Neural crest cell (in vitro differentiated cells): ENCODE measurements around the gene NFAM1. TPM values are rescaled to one million over a fixed set of nuclear protein-coding genes. Genes with fewer than 3 reads are reported as not detected.

Experiments
- DNase-seq: peaks from one replicate; pipeline ENCODE4 v3.0.0; 2021; ENCODE audit warnings: low read depth, mixed read lengths, low spot score
- H3K27ac Mint-ChIP-seq: one replicate; pipeline ENCODE4 v1.8.0; 2021; ENCODE audit warnings: mild to moderate bottlenecking, mixed read lengths; ENCODE audit not compliant: unreplicated experiment
- H3K27me3 Mint-ChIP-seq: 2 replicates; pipeline ENCODE4 v1.8.0; 2021; ENCODE audit warnings: low read depth, mild to moderate bottlenecking, mixed read lengths
- H3K36me3 Mint-ChIP-seq: 2 replicates; pipeline ENCODE4 v1.8.0; 2021; ENCODE audit warnings: low read depth, mild to moderate bottlenecking, mixed read lengths
- H3K4me1 Mint-ChIP-seq: 2 replicates; pipeline ENCODE4 v1.8.0; 2021; ENCODE audit warnings: mixed read lengths
- H3K4me3 Mint-ChIP-seq: one replicate; pipeline ENCODE4 v1.8.0; 2021; ENCODE audit warnings: mild to moderate bottlenecking, mixed read lengths
- H3K9me3 Mint-ChIP-seq: 2 replicates; pipeline ENCODE4 v1.8.0; 2021; ENCODE audit warnings: mixed read lengths
- CTCF ChIP-seq: fragments of 200-600 bp; sonication (generic); conservative IDR thresholded peaks from 2 replicates; pipeline ENCODE4 v1.5.0; 2021; ENCODE audit warnings: antibody characterized with exemption, mild to moderate bottlenecking
- total RNA-seq: library from RNA; stranded (reverse); gene quantifications from 2 replicates; pipeline ENCODE4 v1.2.1, GENCODE V29; 2021

The NFAM1 gene
- total RNA-seq, 1 donor from 2014 or later = 0.07 TPM

GRCh38 chr22:42360348-42360747, 71.9 kb downstream of the NFAM1 start:
- H3K9me3 Mint-ChIP-seq = no peaks in the 10 kb centered on the region
- H3K36me3 Mint-ChIP-seq = no peaks in the 10 kb centered on the region
- H3K4me3 Mint-ChIP-seq = no peak overlapping the region
- no peak for DNase-seq
- no peak for TF ChIP-seq CTCF
- peaks cover 3% of the 10 kb centered on the region for H3K27me3 Mint-ChIP-seq
- no peak overlapping the region for H3K27ac Mint-ChIP-seq
- peaks cover 16% of the 10 kb centered on the region for H3K4me1 Mint-ChIP-seq

DNA sequence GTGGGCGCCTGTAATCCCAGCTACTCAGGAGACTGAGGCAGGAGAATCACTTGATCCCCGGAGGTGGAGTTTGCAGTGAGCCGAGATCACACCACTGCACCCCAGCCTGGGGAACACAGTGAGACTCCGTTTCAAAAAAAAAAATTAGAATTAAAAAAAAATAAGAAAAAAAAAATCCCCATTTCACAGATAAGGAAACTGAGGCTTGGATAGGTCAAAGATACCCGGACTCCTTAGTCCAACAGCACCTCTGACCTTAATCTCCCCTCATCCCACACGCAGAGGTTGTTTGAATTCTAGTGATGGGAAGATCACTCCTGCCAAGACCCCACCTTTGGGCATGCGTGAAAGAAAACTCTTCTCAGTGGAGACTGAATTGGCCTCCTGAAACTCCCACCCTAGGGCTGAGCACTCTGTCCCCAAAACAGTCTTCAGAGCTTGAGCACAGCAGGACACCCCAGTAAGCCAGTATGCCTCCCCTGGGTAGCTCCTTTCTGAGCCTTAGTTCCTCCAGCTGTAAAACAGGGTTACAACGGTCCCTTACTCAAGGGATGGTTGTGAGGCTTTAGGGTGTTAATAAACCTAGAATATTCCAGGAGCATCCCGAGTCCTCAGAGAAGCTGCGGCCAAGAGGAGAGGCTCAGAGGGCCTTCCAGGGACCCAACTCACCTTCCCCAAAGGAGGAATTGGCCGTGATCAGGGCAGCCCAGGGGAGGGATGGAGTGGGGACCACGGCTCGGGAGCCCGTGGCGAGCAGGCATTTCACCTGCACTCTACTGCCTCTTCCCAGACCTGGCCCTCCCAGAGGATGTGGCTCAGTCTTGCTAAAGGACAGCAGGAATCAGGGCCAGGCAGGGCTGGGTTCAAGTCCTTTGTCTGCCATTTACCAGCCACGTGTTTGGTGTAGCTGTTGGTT, 73.3 kb downstream of the NFAM1 start:
- no peaks in the 10 kb centered on the region for H3K9me3 Mint-ChIP-seq

DNA sequence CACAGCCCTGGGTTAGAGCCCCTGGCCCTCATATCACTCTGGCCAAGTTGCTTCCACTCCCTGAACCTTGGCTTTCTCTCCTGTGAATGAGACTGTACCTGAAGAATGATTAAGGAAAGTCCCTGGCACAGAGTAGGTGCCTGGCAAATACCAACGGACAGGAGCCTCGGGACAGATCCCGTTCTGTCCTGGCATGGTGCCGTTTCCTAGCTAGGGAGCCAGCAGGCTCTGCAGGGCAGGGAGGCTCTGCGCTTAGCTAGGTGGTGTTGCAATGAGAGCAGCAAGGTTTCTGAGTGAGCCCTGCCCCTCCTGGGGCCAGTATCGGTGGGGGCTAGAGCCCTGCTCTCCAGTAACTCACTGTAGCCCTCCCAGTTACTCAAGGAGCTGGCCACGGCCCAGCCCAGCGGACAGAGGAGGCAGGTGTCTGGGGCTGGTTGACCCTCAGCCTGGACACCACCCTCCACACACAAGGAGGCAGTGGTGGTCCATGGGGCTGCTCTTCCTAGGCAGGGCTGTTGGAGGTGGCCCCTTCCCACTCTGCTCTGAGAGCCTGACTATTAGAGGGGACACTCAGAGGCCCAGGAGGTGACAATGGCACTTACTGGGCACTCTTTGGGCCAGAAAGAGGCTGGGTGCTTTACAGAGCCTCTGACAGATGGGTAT, 74.4 kb downstream of the NFAM1 start:
- Mint-ChIP-seq H3K4me1 (peaks cover 10% of the 10 kb centered on the region), H3K36me3 (no peaks in the 10 kb centered on the region), H3K4me3 (no peak overlapping the region), H3K27ac (no peak overlapping the region), H3K27me3 (no peaks in the 10 kb centered on the region), H3K9me3 (no peaks in the 10 kb centered on the region)
- TF ChIP-seq CTCF = no peak
- no peak for DNase-seq

More for the DNA sequence above, 73.3 kb downstream of the NFAM1 start:
- Mint-ChIP-seq H3K4me1 (peaks cover 9% of the 10 kb centered on the region), H3K4me3 (no peak overlapping the region), H3K27ac (peak overlapping the region; percentile 12), H3K36me3 (no peaks in the 10 kb centered on the region), H3K27me3 (no peaks in the 10 kb centered on the region)
- no peak for TF ChIP-seq CTCF
- DNase-seq = no peak

DNA sequence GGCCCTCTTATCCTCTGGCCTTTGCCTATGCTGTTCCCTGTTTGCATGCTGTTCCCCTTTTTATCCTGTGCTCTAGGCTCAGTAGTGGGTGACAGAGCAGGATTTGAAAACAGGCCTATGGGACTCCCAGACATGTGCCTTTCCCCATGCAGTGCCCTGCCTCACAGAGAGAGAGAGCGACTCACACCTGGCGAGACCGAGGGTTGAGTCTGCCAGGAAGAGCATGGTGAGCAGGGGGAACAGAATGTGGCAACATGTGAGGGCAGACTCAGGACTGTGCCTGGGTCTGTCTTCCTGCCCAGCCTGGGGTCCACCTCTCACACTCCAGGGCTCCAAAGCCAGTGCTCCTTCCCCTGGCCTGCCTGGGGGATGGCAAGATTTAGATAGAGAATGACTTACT, 75.0 kb downstream of the NFAM1 start:
- Mint-ChIP-seq H3K27me3 (no peaks in the 10 kb centered on the region), H3K4me1 (peaks cover 10% of the 10 kb centered on the region), H3K9me3 (no peaks in the 10 kb centered on the region), H3K36me3 (no peaks in the 10 kb centered on the region), H3K4me3 (no peak overlapping the region), H3K27ac (no peak overlapping the region)
- no peak for DNase-seq
- no peak for TF ChIP-seq CTCF

GRCh38 chr22:42356533-42356932, 75.7 kb downstream of the NFAM1 start:
- DNase-seq = no peak
- no peaks in the 10 kb centered on the region for H3K9me3 Mint-ChIP-seq
- peaks cover under 1% of the 10 kb centered on the region for H3K27me3 Mint-ChIP-seq
- no peak overlapping the region for H3K4me3 Mint-ChIP-seq
- no peak overlapping the region for H3K27ac Mint-ChIP-seq
- no peaks in the 10 kb centered on the region for H3K36me3 Mint-ChIP-seq
- no peak for TF ChIP-seq CTCF
- peaks cover 10% of the 10 kb centered on the region for H3K4me1 Mint-ChIP-seq
